HG02981 (cell line): Measurements from ENCODE around the gene C2CD3.
A peak's percentile ranks its signal among the peaks of the same experiment; 100 is the strongest.

ENCODE experiments used
- ATAC-seq: cut with Tn5 transposase; IDR thresholded peaks from one replicate; pipeline ENCODE4 v1.9.1; 2021; ENCODE audit warnings: mild to moderate bottlenecking, moderate library complexity; ENCODE audit not compliant: unreplicated experiment

Gene C2CD3

GRCh38 chr11:74021998-74022397 lies 148.8 kb downstream of the C2CD3 start:
- ATAC-seq: no peak

DNA sequence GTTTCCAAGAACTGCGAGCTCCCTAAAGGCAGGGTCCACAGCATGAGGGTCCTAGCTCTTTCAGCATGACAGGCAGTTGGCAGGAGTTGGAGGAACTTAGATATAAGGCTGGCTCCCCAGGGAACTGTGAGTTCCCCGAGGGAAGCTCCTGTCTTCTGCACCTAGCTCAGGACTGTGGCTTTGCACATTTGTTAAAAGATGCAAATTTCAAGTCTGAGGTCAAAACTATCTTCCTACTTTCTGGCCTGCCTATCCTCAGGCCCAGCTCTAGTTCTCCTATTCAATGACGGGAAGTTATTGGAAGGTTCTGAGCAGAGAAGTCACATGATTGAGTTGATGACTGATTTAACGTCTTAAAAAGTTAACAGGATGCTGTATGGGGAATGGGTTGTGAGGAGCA lies 150.3 kb downstream of the C2CD3 start:
- peak; percentile 61 for ATAC-seq

DNA sequence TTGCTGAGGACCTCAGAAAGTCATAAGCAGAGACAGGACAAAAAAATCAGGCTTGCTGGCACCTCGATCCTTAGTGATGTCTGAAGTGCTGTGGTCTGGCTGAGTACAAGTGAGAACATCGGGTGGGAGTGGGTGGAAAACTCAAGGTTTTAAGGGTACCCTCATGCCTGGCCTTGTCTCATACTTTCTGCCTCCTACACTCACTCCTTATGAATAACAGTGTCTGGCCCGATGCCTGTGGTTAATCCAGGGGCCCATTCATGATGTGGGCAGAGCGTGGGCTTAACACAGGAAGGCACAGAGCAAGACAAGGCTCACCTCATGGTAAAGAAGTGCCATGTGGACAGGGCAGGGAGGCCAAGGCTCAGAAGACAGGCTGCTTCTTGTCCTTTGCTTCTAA lies 150.9 kb downstream of the C2CD3 start:
- no peak for ATAC-seq

DNA sequence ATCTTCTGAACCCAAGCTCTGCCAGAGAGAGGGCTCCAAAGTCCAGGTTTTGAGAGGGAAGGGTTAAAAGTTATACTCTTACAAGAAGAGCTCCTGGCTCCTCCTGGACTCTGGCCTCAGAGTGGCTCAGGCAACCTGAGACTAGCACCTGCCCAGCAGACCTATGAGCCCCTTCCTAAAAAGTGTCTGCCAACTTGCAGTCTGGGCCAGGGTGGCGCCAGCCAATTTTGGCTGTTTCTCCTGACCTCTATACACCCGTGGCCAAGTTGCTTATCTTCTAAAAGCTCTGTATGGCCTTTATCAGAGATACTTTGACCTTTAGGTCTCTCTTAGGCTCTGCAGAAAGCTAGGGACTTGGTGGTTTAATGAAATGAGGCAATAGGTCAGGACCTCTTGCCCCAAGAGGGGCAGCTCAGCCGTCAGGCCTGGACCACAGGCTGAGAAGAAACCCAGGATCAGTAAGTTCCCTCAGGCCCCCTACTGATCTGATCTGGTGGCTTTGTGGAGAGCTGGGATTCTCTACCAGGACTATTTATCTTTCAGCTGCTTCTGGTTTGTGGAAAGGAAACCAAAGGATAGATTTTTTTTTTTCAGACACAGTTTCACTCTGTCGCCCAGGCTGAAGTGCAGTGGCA lies 151.6 kb downstream of the C2CD3 start:
- no peak for ATAC-seq

GRCh38 chr11:74018331-74019005 lies 152.3 kb downstream of the C2CD3 start:
- ATAC-seq: no peak

DNA sequence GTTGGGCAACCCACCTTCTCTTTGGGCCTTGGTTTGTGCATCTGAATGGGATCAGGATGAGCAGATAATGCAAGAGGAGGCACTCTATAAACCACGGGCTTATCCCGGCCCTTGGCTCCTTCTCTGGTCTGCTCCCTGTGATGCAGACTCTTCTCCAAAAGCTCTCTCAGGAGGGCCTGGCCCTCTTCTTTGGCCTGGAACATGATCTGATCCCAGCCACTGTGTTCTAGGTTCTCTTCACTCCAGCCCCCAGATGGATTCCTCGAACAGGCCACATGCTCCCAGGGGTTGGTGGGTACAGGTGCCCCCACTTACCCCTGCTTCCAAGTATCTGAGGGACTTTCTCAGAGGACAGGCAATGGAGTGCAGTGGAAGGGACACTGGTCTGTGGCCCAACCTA lies 153.2 kb downstream of the C2CD3 start:
- ATAC-seq: no peak

GRCh38 chr11:74015919-74016684 lies 154.7 kb downstream of the C2CD3 start:
- ATAC-seq: no peak

- ATAC-seq: no peak
Observed at GRCh38 chr11:74014880-74015279, 155.9 kb downstream of the C2CD3 start.

DNA sequence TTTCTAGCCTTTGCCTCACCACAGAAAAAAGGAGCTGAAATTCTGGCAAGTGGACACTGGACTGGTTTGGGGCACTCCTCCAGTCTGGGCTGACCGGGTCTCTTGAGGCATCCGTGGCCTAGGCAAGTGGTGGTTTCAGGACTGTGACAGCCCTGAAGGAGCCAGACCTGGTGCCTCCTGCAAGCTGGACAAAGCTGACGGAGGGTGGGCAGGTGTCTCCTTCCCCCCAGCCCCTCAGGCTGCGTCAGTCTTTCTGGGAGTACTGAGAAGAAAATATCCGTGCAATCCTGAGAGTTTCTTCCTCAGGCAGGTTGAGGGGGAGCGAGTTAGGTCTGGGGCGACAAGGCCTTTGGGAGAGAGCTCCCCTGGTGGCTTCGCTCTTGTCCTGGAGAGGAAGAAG lies 157.7 kb downstream of the C2CD3 start:
- ATAC-seq: no peak

GRCh38 chr11:74012074-74012809 lies 158.6 kb downstream of the C2CD3 start:
- ATAC-seq: no peak

DNA sequence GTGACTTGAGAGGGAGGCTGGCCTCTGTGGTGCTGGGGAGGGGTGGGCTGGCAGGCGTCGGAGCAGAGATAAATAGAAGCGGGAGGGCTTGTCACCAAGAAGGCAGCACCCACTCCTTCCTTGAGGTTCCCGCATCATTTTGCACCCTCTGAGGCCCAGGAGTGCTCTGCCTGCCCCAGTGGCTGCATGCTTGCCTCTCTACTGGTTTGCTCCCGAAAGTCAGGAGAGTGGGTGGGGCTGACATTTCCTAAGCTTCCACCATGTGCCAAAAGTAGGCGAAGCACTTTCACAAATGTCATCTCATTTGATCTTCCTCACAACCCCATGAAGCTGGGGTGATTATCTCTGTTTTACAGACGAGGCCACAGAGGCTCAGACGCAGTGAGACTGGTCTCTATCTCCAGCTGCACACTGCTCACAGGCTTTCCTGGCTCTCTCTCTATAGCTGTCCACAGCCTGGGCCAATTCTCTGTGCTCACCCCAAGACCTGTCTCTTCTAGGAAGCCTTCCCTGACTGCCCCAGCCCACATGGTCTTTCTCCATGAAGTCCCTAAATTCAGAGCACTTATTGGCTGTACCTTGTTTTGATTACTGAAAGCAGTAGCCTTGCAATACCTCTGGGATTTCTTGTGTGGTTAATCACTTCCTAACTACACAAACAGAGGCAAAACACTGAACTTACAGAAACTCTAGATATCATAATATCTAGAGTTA lies 159.3 kb downstream of the C2CD3 start:
- ATAC-seq: peak; percentile 81

DNA sequence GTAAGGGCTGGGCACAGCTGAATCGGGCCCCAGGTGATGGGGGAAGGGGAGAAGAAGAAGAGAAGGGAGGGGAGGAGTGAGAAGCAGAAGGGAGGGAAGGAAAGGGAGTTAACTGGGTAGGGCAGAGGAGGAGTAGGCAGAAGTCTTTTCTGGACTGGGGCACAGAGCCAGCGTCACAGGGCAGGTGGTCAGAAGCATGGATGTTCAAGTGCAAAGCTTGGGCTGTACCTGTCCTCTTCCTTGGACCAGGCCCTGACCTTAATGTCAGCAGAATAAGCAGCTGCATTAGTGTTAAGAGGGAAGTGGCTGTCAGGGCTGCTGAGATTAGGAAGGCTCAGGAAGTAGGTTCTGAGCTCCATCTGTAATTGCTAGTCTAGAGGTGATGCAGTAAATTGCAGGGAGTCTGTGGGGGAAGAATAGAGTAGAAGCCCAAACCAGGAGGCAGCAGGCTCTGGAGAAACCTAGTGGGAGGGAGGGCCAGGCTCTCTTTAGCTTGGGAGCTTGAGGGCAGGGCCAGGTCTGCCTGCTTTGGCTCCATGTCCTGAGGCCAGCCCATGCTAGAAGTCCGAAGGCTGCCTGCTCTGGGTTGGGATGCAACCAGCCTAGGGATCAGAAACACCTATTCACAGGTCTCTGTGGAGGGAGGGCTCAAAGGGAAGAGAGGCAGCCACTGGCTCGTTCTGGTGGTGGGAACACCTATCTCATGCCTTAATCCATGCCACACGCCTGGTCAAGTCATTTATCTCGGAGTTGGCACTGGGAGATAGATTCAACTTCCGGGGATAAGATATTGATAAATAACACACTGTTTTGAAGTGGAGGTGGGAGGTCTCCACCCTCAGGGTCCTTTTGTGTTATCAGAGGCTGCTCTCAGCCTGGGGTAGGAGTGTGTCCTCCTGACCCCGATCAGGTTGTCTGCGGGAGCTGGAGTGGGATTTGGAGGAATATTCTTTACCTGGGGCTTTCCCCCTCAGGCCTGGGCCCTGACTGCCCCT lies 160.2 kb downstream of the C2CD3 start:
- no peak for ATAC-seq

- no peak for ATAC-seq
Observed at GRCh38 chr11:74009675-74010305, 161.0 kb downstream of the C2CD3 start.

DNA sequence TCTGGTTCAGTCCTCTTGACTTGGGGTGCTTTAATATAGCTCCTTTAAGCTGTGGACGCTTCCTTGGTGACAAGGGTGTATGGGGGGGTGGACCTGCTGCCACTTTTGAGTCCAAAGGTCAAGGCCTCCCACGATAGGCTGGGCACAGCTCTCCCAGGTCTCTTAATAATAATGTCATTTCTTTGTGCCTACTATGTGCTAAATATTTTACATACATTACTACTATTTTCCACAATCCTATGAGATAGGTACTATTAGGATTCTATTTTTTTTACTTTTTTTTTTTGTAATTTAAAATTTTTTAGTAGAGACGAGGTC lies 161.6 kb downstream of the C2CD3 start:
- no peak for ATAC-seq

GRCh38 chr11:74008373-74009229 lies 162.2 kb downstream of the C2CD3 start, which contains the start of gene UCP3:
Gene UCP3 (minus strand): TSS chr11:74009085. CDS start chr11:74007042, 2,043 bp downstream.
- no peak for ATAC-seq

DNA sequence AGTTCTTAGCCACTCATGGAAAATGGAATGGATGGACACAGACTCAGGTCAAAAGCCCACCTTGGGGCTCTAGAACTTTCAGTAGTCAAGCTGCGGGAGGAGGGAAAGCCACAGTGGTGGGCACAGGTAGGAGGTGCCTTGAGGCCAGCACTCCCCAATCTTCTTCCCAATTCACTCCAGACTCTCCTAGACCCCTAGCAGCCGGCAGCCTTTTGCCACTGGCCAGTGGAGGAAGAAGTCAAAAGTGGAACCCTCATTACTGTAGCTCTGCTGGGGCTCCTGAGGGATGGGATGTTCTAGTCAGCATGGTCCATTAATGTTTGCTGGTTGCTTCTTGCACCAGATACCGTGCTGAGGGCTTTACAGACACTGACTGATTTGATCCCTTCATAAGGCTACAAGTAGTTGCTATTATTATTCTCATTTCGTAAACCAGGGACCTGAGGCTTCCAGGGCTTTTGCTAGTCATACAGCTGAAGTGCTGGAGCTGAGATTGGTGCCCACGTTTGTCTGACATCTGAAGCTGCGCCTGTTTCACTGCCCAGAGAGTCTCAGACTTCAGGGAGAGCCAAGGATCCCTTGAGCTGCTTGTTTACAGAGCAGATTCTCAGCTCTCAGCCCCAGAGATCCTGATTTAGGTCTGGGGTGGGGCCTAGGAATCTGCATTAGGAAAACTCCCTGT lies 163.0 kb downstream of the C2CD3 start:
- no peak for ATAC-seq

- no peak for ATAC-seq
Observed at GRCh38 chr11:74006743-74007304, 164.0 kb downstream of the C2CD3 start.
